Liver (tissue), 9 donors: ENCODE data around the gene RPS26. TPM values are rescaled to one million over a fixed set of nuclear protein-coding genes. Genes with fewer than 3 reads are reported as not detected.

Source experiments
- DNase-seq: peaks from one replicate; pipeline ENCODE4 v3.0.0-alpha.2; 2017; ENCODE audit warnings: low spot score
- H3K27ac ChIP-seq, 2 donors: one replicate each; pipeline ENCODE4 v1.7.0; 2013; ENCODE audit warnings: inconsistent platforms in 2 of 2, low read length in 2 of 2, control low read depth in 1 of 2, low read depth in 1 of 2, mild to moderate bottlenecking in 1 of 2
- H3K27me3 ChIP-seq, 4 donors: one replicate each; pipeline versions ENCODE4 v1.6.1 to v1.7.0; 2013; ENCODE audit warnings: low read length in 3 of 4, inconsistent platforms in 1 of 4, mild to moderate bottlenecking in 1 of 4, moderate library complexity in 1 of 4; ENCODE audit not compliant: control insufficient read depth in 4 of 4, insufficient read depth in 4 of 4
- H3K36me3 ChIP-seq, 4 donors: one replicate each; pipeline versions ENCODE4 v1.6.1 to v1.7.0; 2013; ENCODE audit warnings: low read length in 3 of 4, mild to moderate bottlenecking in 3 of 4, low read depth in 1 of 4, moderate library complexity in 1 of 4; ENCODE audit not compliant: control insufficient read depth in 4 of 4, insufficient read depth in 3 of 4
- H3K4me1 ChIP-seq, 4 donors: one replicate each; pipeline versions ENCODE4 v1.6.1 to v1.7.0; 2013; ENCODE audit warnings: low read length in 3 of 4, mild to moderate bottlenecking in 3 of 4, moderate library complexity in 1 of 4; ENCODE audit not compliant: control insufficient read depth in 4 of 4, insufficient read depth in 4 of 4
- H3K4me3 ChIP-seq, 3 donors: one replicate each; pipeline versions ENCODE4 v1.6.1 to v1.7.0; 2013; ENCODE audit warnings: low read length in 3 of 3, control low read depth in 1 of 3, low read depth in 1 of 3, mild to moderate bottlenecking in 1 of 3
- H3K9ac ChIP-seq, 2 donors: one replicate each; pipeline ENCODE4 v1.7.0; 2013; ENCODE audit warnings: low read length in 2 of 2, mild to moderate bottlenecking in 2 of 2, moderate library complexity in 2 of 2, control low read depth in 1 of 2, low read depth in 1 of 2
- H3K9me3 ChIP-seq, 4 donors: one replicate each; pipeline versions ENCODE4 v1.6.1 to v1.7.0; 2013; ENCODE audit warnings: low read length in 3 of 4; ENCODE audit not compliant: control insufficient read depth in 4 of 4
- EGR1 ChIP-seq, 2 donors: IDR thresholded peaks; 2 replicates each; pipeline ENCODE4 v1.6.1; 2016 to 2018; ENCODE audit warnings: antibody characterized with exemption in 2 of 2, low read depth in 2 of 2
- FOXA2 ChIP-seq: IDR thresholded peaks from 2 replicates; pipeline ENCODE4 v1.6.1; 2016; ENCODE audit warnings: antibody characterized with exemption
- GABPA ChIP-seq, 2 donors: IDR thresholded peaks in 1 of 2; conservative IDR thresholded peaks in 1 of 2; 2 replicates each; pipeline ENCODE4 v1.6.1; 2016; ENCODE audit warnings: antibody characterized with exemption in 2 of 2, mild to moderate bottlenecking in 1 of 2, moderate library complexity in 1 of 2
- HNF4A ChIP-seq, 2 donors: conservative IDR thresholded peaks; 2 replicates each; pipeline ENCODE4 v1.6.1; 2016; ENCODE audit warnings: antibody characterized with exemption in 2 of 2, mild to moderate bottlenecking in 2 of 2
- HNF4G ChIP-seq: IDR thresholded peaks from 2 replicates; pipeline ENCODE4 v1.6.1; 2016; ENCODE audit warnings: antibody characterized with exemption
- JUND ChIP-seq, 2 donors: IDR thresholded peaks; 2 replicates each; pipeline ENCODE4 v1.6.1; 2016; ENCODE audit warnings: antibody characterized with exemption in 2 of 2
- NR2F2 ChIP-seq: IDR thresholded peaks from 2 replicates; pipeline ENCODE4 v1.6.1; 2016; ENCODE audit warnings: antibody characterized with exemption
- RXRA ChIP-seq, 2 donors: IDR thresholded peaks; 2 replicates each; pipeline ENCODE4 v1.6.1; 2017 to 2018; ENCODE audit warnings: antibody characterized with exemption in 2 of 2, mild to moderate bottlenecking in 1 of 2
- SP1 ChIP-seq: IDR thresholded peaks from 2 replicates; pipeline ENCODE4 v1.6.1; 2018; ENCODE audit warnings: antibody characterized with exemption, mild to moderate bottlenecking
- TAF1 ChIP-seq: conservative IDR thresholded peaks from 2 replicates; pipeline ENCODE4 v1.6.1; 2016; ENCODE audit warnings: antibody characterized with exemption, mild to moderate bottlenecking
- YY1 ChIP-seq: IDR thresholded peaks from 2 replicates; pipeline ENCODE4 v1.6.1; 2016; ENCODE audit warnings: antibody characterized with exemption, mild to moderate bottlenecking
- WGBS: extraction: QIAGEN DNeasy Blood & Tissue Kit; methylation state at CpG from one replicate; pipeline ENCODE4 v1.1.7; 2013; 5-methylcytosine and 5-hydroxymethylcytosine counted together
- polyA plus RNA-seq, 2 donors: library from polyadenylated mRNA; stranded (reverse) in 1 of 2; unstranded in 1 of 2; fragments of 200-250 nt in 1 of 2; fragments of >200 nt in 1 of 2; fragmentation: Nextera tagmentation in 1 of 2; extraction: Ambion mirVana in 1 of 2; gene quantifications; one replicate each; pipeline versions ENCODE4 v1.2.1 to v1.2.3, GENCODE V29; 2013 to 2015
- total RNA-seq, 2 donors: library from RNA; depleted of rRNA; stranded (reverse); fragments of >200 nt; gene quantifications; one replicate each; pipeline ENCODE4 v1.2.3, GENCODE V29; 2014
- TF ChIP-seq, protein P1 (sequence below): IDR thresholded peaks from 2 replicates; pipeline ENCODE4 v1.6.1; 2016; ENCODE audit warnings: antibody characterized with exemption
- TF ChIP-seq, protein P2 (sequence below): IDR thresholded peaks from 2 replicates; pipeline ENCODE4 v1.6.1; 2016; ENCODE audit warnings: antibody characterized with exemption
- TF ChIP-seq, protein P3 (sequence below): IDR thresholded peaks from 2 replicates; pipeline ENCODE4 v1.6.1; 2016; ENCODE audit warnings: antibody characterized with exemption, mild to moderate bottlenecking
- donor health status: healthy.
- donor health status: healthy.
- donor health status: healthy.
- donor health status: healthy.
- donor health status: healthy.

RPS26 gene
- total and polyA plus RNA-seq, 4 donors, result 62.2 to 402 (median 219) TPM

DNA sequence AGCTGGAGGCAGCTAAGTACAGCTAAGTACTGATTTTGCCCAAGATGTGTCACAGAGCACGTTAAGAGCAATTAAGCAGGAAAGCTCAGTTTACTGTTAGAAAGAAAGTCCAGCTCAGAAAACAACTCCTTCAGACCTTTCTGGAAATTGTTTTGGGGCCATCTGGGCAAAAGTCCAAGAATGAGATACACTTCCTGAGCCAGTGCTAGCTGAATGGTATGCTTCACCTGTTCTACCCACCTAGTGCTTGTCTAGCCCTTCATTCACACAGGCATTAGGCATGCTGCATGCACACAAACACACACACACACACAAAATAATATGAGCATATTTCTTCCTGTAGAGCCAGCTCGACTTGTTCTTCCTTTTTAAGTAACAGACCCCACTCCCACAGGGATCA lies 27.5 kb upstream of the RPS26 start:
- H3K27me3 ChIP-seq, result no peaks in the 10 kb centered on the region
- H3K4me1 ChIP-seq, result peaks cover 0 to 14% (median 3%) of the 10 kb centered on the region in 4 donors
- no peak overlapping the region for H3K4me3 ChIP-seq
- no peak for TF ChIP-seq GABPA (IDR thresholded peaks at IDR 0.05 in 1 of 2, conservative IDR thresholded peaks at IDR 0.05 in 1 of 2)
- TF ChIP-seq, protein P1, sequence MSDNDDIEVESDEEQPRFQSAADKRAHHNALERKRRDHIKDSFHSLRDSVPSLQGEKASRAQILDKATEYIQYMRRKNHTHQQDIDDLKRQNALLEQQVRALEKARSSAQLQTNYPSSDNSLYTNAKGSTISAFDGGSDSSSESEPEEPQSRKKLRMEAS, result no peak
- no peak for DNase-seq
- 70% methylated on average over 2 of the region's 2 CpGs for WGBS
- H3K9me3 ChIP-seq, result no peaks in the 10 kb centered on the region
- H3K36me3 ChIP-seq, result no peaks in the 10 kb centered on the region
- peak overlapping the region in 1 of 2 donors; percentile 3 for H3K9ac ChIP-seq
- H3K27ac ChIP-seq, result no peak overlapping the region

DNA sequence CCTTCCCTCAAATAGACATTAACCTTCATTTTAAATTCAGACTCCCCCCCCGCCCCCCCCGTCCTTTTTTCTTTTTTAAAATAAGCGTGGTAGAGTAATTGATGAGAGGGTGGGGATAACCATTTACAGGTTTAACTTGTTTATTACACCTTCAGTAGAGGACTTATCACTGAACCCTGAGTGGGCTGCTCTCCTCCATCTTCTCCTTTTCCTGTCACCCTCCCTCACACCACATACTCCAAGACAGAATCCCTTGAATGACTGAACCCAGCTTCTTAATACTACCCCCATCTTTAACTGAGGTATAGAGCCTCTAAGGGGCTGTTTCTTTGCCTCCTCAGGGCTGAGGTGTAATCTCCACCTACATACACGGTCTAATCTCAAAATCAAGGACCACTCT lies 24.5 kb upstream of the RPS26 start:
- no peaks in the 10 kb centered on the region for H3K9me3 ChIP-seq
- H3K4me3 ChIP-seq, result no peak overlapping the region
- H3K27ac ChIP-seq, result no peak overlapping the region
- no peak overlapping the region for H3K9ac ChIP-seq
- no peaks in the 10 kb centered on the region for H3K36me3 ChIP-seq
- H3K4me1 ChIP-seq, result peaks cover 0 to 9% (median 3%) of the 10 kb centered on the region in 4 donors
- no peaks in the 10 kb centered on the region for H3K27me3 ChIP-seq
- no peak for DNase-seq
- TF ChIP-seq, protein P1, result no peak
- TF ChIP-seq, protein P2, sequence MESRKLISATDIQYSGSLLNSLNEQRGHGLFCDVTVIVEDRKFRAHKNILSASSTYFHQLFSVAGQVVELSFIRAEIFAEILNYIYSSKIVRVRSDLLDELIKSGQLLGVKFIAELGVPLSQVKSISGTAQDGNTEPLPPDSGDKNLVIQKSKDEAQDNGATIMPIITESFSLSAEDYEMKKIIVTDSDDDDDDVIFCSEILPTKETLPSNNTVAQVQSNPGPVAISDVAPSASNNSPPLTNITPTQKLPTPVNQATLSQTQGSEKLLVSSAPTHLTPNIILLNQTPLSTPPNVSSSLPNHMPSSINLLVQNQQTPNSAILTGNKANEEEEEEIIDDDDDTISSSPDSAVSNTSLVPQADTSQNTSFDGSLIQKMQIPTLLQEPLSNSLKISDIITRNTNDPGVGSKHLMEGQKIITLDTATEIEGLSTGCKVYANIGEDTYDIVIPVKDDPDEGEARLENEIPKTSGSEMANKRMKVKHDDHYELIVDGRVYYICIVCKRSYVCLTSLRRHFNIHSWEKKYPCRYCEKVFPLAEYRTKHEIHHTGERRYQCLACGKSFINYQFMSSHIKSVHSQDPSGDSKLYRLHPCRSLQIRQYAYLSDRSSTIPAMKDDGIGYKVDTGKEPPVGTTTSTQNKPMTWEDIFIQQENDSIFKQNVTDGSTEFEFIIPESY, result no peak
- TF ChIP-seq NR2F2 (no peak), HNF4G (no peak), FOXA2 (no peak), GABPA (IDR thresholded peaks at IDR 0.05 in 1 of 2, conservative IDR thresholded peaks at IDR 0.05 in 1 of 2) (no peak), TAF1 (no peak), RXRA (IDR thresholded peaks at IDR 0.05) (no peak), JUND (IDR thresholded peaks at IDR 0.05) (no peak), SP1 (no peak), EGR1 (IDR thresholded peaks at IDR 0.05; ENCODE audit: low read depth in 2 of 2) (no peak)
- TF ChIP-seq, protein P3, sequence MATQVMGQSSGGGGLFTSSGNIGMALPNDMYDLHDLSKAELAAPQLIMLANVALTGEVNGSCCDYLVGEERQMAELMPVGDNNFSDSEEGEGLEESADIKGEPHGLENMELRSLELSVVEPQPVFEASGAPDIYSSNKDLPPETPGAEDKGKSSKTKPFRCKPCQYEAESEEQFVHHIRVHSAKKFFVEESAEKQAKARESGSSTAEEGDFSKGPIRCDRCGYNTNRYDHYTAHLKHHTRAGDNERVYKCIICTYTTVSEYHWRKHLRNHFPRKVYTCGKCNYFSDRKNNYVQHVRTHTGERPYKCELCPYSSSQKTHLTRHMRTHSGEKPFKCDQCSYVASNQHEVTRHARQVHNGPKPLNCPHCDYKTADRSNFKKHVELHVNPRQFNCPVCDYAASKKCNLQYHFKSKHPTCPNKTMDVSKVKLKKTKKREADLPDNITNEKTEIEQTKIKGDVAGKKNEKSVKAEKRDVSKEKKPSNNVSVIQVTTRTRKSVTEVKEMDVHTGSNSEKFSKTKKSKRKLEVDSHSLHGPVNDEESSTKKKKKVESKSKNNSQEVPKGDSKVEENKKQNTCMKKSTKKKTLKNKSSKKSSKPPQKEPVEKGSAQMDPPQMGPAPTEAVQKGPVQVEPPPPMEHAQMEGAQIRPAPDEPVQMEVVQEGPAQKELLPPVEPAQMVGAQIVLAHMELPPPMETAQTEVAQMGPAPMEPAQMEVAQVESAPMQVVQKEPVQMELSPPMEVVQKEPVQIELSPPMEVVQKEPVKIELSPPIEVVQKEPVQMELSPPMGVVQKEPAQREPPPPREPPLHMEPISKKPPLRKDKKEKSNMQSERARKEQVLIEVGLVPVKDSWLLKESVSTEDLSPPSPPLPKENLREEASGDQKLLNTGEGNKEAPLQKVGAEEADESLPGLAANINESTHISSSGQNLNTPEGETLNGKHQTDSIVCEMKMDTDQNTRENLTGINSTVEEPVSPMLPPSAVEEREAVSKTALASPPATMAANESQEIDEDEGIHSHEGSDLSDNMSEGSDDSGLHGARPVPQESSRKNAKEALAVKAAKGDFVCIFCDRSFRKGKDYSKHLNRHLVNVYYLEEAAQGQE, result no peak
- 92% methylated on average over 4 of the region's 4 CpGs for WGBS

DNA sequence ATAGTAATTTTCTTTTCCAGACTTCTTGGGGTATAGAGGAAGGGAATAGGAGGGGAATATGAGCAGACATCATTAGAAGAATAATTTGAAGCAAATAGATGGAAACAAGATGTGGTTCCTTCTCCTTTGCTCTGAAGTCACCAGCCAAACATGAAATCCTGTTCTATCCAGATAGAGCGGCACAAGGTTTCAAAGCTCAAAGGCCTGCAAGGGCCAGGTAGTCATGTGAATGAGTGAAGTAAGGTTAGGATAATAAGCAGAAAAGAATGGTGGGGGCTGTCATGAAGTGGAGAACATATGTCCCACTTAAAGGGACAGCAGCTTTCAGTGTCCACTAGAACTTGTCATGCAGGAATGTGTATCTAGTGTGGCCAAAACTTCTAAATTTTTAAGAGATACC lies 23.4 kb upstream of the RPS26 start:
- Histone ChIP-seq H3K4me1 (peaks cover 0 to 9% (median 3%) of the 10 kb centered on the region in 4 donors), H3K27me3 (no peaks in the 10 kb centered on the region), H3K9me3 (no peaks in the 10 kb centered on the region), H3K27ac (no peak overlapping the region), H3K9ac (no peak overlapping the region), H3K36me3 (no peaks in the 10 kb centered on the region), H3K4me3 (no peak overlapping the region)
- WGBS, result 100% methylated on average over 1 of the region's 1 CpG
- DNase-seq, result no peak
- TF ChIP-seq FOXA2, result no peak
- no peak for TF ChIP-seq SP1
- no peak for TF ChIP-seq NR2F2
- no peak for TF ChIP-seq YY1
- TF ChIP-seq HNF4A (conservative IDR thresholded peaks at IDR 0.05), result no peak
- no peak for TF ChIP-seq EGR1 (IDR thresholded peaks at IDR 0.05; ENCODE audit: low read depth in 2 of 2)
- no peak for TF ChIP-seq RXRA (IDR thresholded peaks at IDR 0.05)
